K562 (cell line): ENCODE results near the gene SRRM4.

Experiments used
- TF ChIP-seq, protein P1 (sequence below), 3 experiments: IDR thresholded peaks in 2 of 3; conservative IDR thresholded peaks in 1 of 3; 2 replicates each; pipeline ENCODE4 v1.5.1; 2011 to 2012; ENCODE audit warnings: low read length in 3 of 3, mild to moderate bottlenecking in 3 of 3, control low read depth in 2 of 3, improper control_type of control experiment in 1 of 3, inconsistent platforms in 1 of 3, low read depth in 1 of 3, mixed read lengths in 1 of 3, moderate library complexity in 1 of 3; ENCODE audit not compliant: insufficient read depth in 2 of 3
- TF ChIP-seq, protein P2 (sequence below), 2 experiments: fragments of 450-650 bp in 1 of 2; sonication (generic) in 1 of 2; formaldehyde crosslinking in 1 of 2; IDR thresholded peaks; 2 replicates each; pipeline versions ENCODE4 v1.7.1 to v1.9.0; 2016 to 2022; ENCODE audit warnings: inconsistent platforms in 1 of 2, mild to moderate bottlenecking in 1 of 2, missing genetic modification reagents in 1 of 2

DNA sequence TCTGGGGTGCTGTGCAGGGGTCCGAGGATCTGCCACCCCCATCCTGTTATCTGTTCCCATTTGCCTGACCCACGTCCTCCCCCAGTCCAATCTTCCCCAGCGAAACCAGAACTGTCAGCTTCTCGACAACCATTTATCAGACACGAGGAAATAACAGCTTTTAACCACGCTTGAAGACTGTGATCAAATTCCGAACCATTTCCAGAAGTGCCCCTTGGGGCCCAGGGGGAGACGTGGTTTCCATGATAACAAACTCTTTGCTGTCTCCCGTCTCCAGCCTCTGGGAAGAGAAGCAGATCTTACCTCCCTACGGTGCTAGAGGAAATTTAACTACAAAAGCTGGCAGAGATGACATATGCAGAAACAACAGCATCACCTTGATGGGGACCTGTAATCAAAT lies 35.1 kb upstream of the SRRM4 start:
- TF ChIP-seq, protein P1, sequence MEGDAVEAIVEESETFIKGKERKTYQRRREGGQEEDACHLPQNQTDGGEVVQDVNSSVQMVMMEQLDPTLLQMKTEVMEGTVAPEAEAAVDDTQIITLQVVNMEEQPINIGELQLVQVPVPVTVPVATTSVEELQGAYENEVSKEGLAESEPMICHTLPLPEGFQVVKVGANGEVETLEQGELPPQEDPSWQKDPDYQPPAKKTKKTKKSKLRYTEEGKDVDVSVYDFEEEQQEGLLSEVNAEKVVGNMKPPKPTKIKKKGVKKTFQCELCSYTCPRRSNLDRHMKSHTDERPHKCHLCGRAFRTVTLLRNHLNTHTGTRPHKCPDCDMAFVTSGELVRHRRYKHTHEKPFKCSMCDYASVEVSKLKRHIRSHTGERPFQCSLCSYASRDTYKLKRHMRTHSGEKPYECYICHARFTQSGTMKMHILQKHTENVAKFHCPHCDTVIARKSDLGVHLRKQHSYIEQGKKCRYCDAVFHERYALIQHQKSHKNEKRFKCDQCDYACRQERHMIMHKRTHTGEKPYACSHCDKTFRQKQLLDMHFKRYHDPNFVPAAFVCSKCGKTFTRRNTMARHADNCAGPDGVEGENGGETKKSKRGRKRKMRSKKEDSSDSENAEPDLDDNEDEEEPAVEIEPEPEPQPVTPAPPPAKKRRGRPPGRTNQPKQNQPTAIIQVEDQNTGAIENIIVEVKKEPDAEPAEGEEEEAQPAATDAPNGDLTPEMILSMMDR (IDR thresholded peaks at IDR 0.05 in 2 of 3, conservative IDR thresholded peaks at IDR 0.05 in 1 of 3; ENCODE audit: insufficient read depth in 2 of 3, low read depth in 1 of 3, low read length in 3 of 3): no peak
- TF ChIP-seq, protein P2, sequence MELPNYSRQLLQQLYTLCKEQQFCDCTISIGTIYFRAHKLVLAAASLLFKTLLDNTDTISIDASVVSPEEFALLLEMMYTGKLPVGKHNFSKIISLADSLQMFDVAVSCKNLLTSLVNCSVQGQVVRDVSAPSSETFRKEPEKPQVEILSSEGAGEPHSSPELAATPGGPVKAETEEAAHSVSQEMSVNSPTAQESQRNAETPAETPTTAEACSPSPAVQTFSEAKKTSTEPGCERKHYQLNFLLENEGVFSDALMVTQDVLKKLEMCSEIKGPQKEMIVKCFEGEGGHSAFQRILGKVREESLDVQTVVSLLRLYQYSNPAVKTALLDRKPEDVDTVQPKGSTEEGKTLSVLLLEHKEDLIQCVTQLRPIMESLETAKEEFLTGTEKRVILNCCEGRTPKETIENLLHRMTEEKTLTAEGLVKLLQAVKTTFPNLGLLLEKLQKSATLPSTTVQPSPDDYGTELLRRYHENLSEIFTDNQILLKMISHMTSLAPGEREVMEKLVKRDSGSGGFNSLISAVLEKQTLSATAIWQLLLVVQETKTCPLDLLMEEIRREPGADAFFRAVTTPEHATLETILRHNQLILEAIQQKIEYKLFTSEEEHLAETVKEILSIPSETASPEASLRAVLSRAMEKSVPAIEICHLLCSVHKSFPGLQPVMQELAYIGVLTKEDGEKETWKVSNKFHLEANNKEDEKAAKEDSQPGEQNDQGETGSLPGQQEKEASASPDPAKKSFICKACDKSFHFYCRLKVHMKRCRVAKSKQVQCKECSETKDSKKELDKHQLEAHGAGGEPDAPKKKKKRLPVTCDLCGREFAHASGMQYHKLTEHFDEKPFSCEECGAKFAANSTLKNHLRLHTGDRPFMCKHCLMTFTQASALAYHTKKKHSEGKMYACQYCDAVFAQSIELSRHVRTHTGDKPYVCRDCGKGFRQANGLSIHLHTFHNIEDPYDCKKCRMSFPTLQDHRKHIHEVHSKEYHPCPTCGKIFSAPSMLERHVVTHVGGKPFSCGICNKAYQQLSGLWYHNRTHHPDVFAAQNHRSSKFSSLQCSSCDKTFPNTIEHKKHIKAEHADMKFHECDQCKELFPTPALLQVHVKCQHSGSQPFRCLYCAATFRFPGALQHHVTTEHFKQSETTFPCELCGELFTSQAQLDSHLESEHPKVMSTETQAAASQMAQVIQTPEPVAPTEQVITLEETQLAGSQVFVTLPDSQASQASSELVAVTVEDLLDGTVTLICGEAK (IDR thresholded peaks at IDR 0.05): no peak
- TF ChIP-seq, protein P2 (CRISPR knock-in tag; IDR thresholded peaks at IDR 0.05): no peak
